NCI-H2196 treated with DMSO at 0.1 percent for 48 hours (cell line): ENCODE data around the gene RABAC1.
"Not testable (repeated sequence)": the region's sequence is repeated elsewhere in the genome, so short reads cannot be mapped to it uniquely, and the experiment has no call there.

Experiments
- DNase-seq: peaks from one replicate; lab custom pipeline; 2025; ENCODE audit not compliant: unreplicated experiment; lab: John Stamatoyannopoulos, UW

RABAC1 gene

DNA sequence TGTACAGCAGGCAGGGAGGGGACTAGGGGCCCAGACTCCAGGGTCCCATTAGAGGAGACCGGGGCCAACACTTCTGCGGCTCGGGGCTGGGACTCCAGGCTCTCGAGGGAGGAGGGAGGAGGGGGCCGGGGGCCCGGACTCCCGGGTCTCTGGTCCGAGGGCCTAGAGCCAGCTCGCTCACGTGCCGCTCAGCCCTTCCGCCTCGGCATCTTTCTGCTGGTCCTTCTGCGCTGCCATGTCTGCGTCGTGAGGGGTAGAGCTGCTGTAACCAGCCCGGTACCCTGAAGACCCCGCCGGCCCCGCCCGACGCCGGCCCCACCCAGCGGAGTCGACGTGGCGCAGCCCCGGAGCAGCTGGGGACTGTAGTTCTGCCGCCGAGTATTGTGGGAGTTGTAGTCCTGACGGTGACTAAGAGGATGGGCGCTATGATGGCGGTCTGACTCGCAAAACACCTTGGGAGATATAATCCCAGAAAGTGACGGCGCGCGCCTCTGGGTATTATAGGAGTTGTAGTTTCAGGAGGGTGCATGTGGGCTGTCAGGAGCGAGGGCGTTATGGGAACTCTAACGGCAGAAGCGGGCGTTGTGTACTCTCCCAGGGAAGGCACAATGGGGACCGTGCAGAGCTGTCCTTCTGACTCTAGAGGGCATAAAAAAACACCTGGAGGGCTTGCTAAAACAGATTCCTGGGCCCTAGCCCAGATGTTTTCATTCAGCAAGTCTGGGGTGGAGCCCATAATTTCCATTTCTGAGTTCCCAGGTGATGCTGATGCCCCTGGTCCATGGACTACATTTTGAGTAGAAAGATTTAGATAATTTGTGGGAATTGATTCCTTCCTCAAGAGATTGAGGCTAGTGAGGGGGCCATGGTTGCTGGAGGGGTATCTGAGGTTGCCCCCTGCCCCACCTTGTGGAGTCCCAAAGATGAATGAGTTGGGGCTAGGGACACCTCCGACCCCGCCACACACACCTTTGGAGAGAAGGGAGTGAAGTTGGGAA is at the start of gene RABAC1:
RABAC1 (minus strand) TSS at position 266 of the 998 bp plus-strand sequence; CDS start at position 237, 29 bp downstream.
- DNase-seq = peak; percentile 89

- no peak for DNase-seq
These were observed 47.4 kb upstream of the RABAC1 start for GRCh38 chr19:42006569-42006968.

DNA sequence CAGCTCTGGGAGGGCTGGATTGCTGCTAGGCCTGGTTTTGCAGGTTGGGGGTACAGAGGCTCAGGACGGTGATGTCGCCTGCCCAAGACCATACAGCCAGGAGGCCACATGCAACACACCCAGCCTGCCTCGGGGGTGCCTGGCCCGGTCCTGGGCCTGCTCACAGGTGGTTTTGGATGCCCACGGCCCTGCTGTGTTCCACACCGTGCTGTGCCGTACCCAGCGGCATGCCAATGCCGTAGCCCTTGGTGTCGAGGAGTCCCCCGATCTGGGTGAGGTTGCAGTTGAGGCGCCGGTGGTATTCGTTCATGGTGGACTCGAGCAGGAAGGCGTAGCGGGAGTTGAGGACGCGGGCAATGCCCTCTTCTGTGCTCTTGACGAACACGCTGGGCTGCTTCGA is 46.4 kb upstream of the RABAC1 start:
- no peak for DNase-seq

- DNase-seq = no peak
These were observed 44.6 kb upstream of the RABAC1 start for GRCh38 chr19:42003506-42004294.

DNA sequence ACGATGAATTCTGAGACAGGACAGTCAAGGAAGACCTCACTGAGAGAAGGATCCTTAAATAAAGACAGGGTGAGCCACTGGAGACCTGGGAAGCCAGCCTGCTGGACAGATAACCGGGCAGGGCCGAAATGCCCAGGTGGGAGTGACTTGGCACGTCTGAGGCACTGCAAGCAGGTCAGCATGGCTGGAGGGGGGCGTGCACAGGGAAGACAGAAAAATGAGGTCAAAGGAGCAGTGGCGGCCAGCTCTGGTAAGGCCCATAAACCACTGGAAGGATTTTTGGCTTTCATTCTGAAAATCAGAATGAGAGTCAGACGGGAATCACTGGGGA is 40.7 kb upstream of the RABAC1 start:
- no peak for DNase-seq

- DNase-seq = no peak
These were observed 40.2 kb upstream of the RABAC1 start for GRCh38 chr19:41999071-41999877.

GRCh38 chr19:41998246-41999020 is 39.3 kb upstream of the RABAC1 start:
- peak; percentile 41 for DNase-seq

DNA sequence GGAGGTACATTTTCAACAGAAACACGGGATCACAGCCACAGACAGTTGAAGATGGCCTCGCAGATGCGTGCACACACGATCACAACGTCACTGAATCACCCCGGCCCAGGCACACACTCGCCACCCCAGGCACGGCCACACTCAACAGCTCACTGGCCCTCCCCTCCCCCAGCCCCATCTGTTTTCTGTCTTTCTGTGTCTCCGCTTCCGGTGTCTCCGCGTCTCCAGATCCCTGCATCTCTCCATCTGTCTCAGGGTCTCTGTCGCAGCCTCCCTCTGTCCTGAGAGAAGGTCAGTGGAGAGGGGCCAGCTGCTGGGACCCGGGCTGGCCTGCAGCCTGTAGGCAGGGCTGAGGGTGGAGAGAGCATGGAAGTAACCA is 38.7 kb upstream of the RABAC1 start:
- DNase-seq = no peak

DNA sequence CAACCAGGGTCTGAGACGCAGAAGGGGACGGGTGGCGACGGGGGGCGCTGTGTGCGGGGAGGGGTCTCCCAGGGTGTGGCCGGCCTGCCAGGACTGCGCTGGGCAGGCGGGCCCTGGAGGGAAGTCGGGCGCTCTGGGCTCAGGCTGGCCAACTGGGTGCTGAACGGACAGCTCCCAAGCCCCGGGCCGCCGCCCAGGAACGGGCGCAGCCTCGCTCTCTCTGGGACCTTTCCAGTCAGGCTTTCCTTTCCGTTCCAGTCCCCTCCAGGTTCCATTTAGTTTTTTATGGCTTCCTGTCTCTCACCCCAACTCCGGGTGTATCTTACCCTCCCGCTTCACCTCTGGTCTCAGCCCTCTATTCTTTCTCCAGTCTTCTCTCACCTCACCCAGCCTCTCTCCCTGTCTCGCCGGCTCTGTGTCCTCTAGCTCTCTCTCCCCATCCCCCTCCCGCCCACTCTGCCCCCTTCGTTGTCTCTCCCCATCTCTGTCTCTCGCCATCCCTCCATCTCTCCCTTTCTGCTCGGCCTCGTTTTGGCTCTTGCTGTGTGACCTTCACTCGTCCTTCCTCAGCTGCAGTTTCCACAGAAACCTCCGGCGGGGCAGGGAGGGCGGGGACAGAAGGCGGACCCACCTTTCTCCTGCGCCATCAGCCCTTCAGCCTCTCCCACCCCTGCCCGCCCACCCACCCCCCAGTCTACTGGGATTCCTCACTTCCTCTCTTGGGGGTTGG is 38.2 kb upstream of the RABAC1 start:
- DNase-seq = no peak

- DNase-seq = peak; percentile 51
These were observed 37.1 kb upstream of the RABAC1 start for GRCh38 chr19:41995959-41996797.

DNA sequence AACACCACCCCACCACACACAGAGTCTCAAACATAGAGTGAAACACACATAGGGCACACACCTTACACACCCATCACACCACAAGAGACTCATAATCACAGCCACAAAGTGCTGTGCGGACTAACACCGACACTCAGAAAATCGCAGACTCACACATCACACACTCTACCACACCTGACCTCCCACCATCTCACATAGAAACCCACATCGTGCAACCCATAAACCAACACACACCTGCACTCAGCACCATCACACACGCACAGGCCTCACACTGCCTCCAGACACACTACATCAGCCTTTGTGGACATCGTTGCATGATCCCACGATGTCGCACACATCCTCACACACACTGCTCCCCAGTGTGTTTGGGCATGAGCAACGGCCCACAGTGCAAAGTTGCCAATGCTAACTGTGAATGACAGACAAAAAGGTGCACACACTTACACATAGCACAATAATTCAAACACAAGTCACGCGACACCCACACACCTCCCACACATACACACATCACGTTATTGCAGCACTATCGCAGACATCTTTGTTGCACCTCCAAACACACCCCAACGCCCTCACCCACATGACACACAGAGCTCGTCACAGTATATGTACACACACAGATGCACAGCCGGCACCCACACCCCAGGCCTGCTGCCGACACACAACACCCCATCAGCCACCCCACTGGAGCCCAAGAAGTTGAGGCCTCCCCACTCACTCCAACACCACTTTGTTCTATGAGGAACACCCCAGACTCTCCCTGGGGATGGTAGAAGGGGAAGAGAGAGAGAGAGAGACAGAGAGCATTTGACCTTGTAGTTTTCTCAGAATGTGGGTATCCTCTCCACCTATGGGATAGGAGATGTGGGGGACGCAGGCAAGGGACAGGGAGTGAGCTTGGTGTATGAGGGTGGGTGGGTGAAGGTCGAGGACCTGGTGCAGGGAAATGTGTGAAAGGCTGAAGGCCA is 36.2 kb upstream of the RABAC1 start:
- no peak for DNase-seq

GRCh38 chr19:41994521-41994971 is 35.4 kb upstream of the RABAC1 start:
- DNase-seq = no peak

DNA sequence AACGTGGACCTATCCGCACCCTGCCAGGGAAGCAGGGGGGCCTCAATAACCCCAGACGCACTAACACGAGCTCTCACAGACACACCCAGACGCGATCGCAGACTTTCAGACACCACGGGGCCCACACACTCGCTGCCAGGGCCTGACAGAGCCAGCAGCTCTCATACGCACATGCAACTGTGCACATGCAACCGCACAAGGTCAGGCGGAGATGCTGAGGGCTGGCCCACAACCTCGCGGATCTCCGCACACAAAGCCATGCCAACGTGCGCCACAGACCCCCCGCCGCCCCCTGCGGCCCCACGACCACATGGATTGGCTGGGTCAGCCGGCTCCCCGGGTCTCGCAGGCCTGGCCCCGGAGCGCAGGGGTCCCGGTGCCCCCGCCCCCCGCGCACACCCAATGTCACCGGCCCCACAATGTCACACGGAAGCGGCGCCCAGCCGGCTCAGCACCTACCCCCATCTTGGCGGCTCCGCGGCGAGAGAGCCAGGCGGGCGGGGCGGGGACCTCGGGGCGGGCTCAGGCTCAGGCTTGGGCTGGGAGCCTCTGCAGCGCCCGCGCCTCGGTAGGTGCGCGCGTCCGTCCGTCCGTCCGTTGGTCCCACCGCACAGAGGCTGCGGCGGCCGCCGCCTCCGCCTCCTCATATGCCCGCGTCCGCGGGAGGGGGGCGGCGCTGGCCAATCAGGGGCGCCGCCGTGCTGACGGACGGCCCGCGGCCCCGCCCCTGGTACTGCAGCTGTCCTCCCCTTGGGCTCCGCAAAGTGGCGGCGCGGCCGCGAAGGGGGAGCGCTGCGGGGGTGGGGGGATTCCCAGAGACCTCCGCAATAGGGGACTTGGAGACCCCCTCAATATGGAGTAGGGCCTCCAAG is 34.7 kb upstream of the RABAC1 start, which contains the start of gene ATP1A3:
ATP1A3 (minus strand) TSS at position 619 of the 872 bp plus-strand sequence; CDS start at position 465, 154 bp downstream.
- DNase-seq = peak; percentile 76

DNA sequence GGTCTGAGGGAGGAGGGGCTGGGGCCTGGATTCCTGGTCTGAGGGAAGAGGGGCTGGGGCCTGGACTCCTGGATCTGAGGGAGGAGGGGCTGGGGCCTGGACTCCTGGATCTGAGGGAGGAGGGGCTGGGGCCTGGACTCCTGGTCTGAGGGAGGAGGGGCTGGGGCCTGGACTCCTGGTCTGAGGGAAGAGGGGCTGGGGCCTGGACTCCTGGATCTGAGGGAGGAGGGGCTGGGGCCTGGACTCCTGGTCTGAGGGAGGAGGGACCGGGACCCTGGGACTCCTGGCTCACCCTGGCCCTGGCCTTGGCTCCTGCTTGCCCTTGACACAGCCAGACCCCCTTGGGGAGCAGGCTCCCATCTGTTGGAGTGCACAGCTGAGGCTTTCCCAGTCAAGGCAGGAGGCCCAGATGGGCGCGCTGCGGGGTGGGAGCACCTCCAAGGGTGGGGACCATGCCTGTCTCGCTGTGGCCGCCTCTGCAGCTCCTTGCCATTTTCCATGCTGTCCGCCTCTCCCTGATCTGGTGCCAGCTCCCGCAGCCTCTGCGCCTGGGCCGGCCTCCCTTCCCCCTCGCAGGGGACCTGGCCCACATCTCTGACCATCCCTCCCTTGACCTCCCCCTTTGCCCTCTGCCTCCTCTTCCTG is 32.9 kb upstream of the RABAC1 start:
- DNase-seq = not testable (repeated sequence)

GRCh38 chr19:41991025-41991424 is 31.9 kb upstream of the RABAC1 start:
- no peak for DNase-seq

GRCh38 chr19:41990615-41991014 is 31.5 kb upstream of the RABAC1 start:
- no peak for DNase-seq
